HepG2 (cell line): Measurements from ENCODE around the gene ITK. TPM values are rescaled to one million over a fixed set of nuclear protein-coding genes. Genes with fewer than 3 reads are reported as not detected.

ENCODE experiments used
- ATAC-seq: fragments of 200-7000 bp; cut with Tn5 transposase; 3 replicates; pipeline ENCODE4 v1.9.1; 2020; ENCODE audit warnings: mild to moderate bottlenecking, moderate library complexity
- BruUV-seq: library from RNA; stranded (reverse); fragments of 400-500 nt; replicated peaks from 2 replicates; lab custom pipeline; 2021; lab: Mats Ljungman, UMichigan
- CTCF ChIA-PET: fragments of 300-600 bp; formaldehyde crosslinking; extraction: SDS; loops from one replicate; lab custom pipeline; 2021; ENCODE audit warnings: low total read pairs, inconsistent platforms, low intra/inter-chr PET ratio; lab: Yijun Ruan, JAX
- POLR2A ChIA-PET: fragments of 350-600 bp; sonication (Branson Sonifier 250); formaldehyde crosslinking; loops from one replicate; lab custom pipeline; 2020; ENCODE audit warnings: antibody characterized with exemption, inconsistent platforms; lab: Yijun Ruan, JAX
- DNase-seq: peaks from one replicate; pipeline ENCODE4 v3.0.0-alpha.2; 2015; ENCODE audit warnings: low spot score
- FAIRE-seq: peaks from 3 replicates; lab custom pipeline; 2011; peaks lifted over from hg19 to GRCh38; lab: Jason Lieb, UNC
- H2AFZ ChIP-seq: one replicate; pipeline ENCODE4 v1.6.1; 2011; ENCODE audit warnings: low read length, inconsistent platforms
- H3K27ac ChIP-seq: fragments of 300-600 bp; 3 replicates; pipeline ENCODE4 v1.8.0; 2011; ENCODE audit warnings: mixed run types, mild to moderate bottlenecking, mixed read lengths, low read length, inconsistent platforms; ENCODE audit not compliant: insufficient read depth; ENCODE audit errors: extremely low read length
- H3K27me3 ChIP-seq, 2 experiments: fragments of 200-600 bp in 1 of 2; 2 replicates in 1 of 2; 3 replicates in 1 of 2; pipeline versions ENCODE4 v1.6.0 to v1.8.0; 2011; ENCODE audit warnings: low read length in 2 of 2, mild to moderate bottlenecking in 2 of 2, moderate library complexity in 2 of 2, inconsistent platforms in 1 of 2; ENCODE audit not compliant: insufficient read depth in 2 of 2, control insufficient read depth in 1 of 2
- H3K36me3 ChIP-seq, 2 experiments: fragments of 200-600 bp in 1 of 2; replicated peaks in 1 of 2; 2 replicates in 1 of 2; 3 replicates in 1 of 2; pipeline versions ENCODE4 v1.5.1 to v1.8.0; 2011; ENCODE audit warnings: low read length in 2 of 2, inconsistent platforms in 1 of 2; ENCODE audit not compliant: insufficient read depth in 2 of 2, control insufficient read depth in 1 of 2
- H3K4me1 ChIP-seq: 2 replicates; pipeline ENCODE4 v1.5.1; 2012; ENCODE audit warnings: low read length, inconsistent platforms; ENCODE audit not compliant: insufficient read depth
- H3K4me2 ChIP-seq: 2 replicates; pipeline ENCODE4 v1.6.0; 2011; ENCODE audit warnings: low read depth, low read length, inconsistent platforms
- H3K4me3 ChIP-seq, 3 experiments: fragments of 200-600 bp in 1 of 3; sonication (generic), shearing (Covaris generic) in 1 of 3; replicated peaks in 1 of 3; 2 replicates each; pipeline ENCODE4 v1.5.1; 2011 to 2016; ENCODE audit warnings: low read length in 3 of 3, inconsistent platforms in 2 of 3, low read depth in 2 of 3, mild to moderate bottlenecking in 2 of 3, control low read depth in 1 of 3, mixed read lengths in 1 of 3; ENCODE audit not compliant: insufficient read depth in 1 of 3
- H3K79me2 ChIP-seq: one replicate; pipeline ENCODE4 v1.6.1; 2011; ENCODE audit warnings: low read length, inconsistent platforms; ENCODE audit not compliant: insufficient read depth
- H3K9ac ChIP-seq: 2 replicates; pipeline ENCODE4 v1.6.0; 2011; ENCODE audit warnings: mild to moderate bottlenecking, low read depth, low read length, inconsistent platforms; ENCODE audit not compliant: insufficient read depth
- H3K9me3 ChIP-seq: 2 replicates; pipeline ENCODE4 v1.5.1; 2012; ENCODE audit warnings: mild to moderate bottlenecking, low read length
- H4K20me1 ChIP-seq: 2 replicates; pipeline ENCODE4 v1.6.0; 2011; ENCODE audit warnings: inconsistent platforms, mild to moderate bottlenecking, low read length, moderate library complexity; ENCODE audit not compliant: insufficient read depth
- CREB1 ChIP-seq, 2 experiments: fragments of 450-650 bp in 1 of 2; IDR thresholded peaks; 2 replicates each; pipeline ENCODE4 v1.6.1; 2016 to 2017; ENCODE audit warnings: control low read depth in 1 of 2, mild to moderate bottlenecking in 1 of 2, missing compliant biosample characterization in 1 of 2, missing genetic modification characterization in 1 of 2
- FOSL2 ChIP-seq: sonication (generic); formaldehyde crosslinking; IDR thresholded peaks from 2 replicates; pipeline ENCODE4 v1.4.0; 2020; ENCODE audit warnings: missing genetic modification reagents
- MAFF ChIP-seq: IDR thresholded peaks from 2 replicates; pipeline ENCODE4 v1.6.1; 2011; ENCODE audit warnings: low read depth, low read length, improper control_type of control experiment
- MAFK ChIP-seq, 2 experiments: IDR thresholded peaks in 1 of 2; conservative IDR thresholded peaks in 1 of 2; 2 replicates each; pipeline ENCODE4 v1.6.1; 2011; ENCODE audit warnings: improper control_type of control experiment in 2 of 2, low read length in 2 of 2
- MEIS2 ChIP-seq: sonication (generic); formaldehyde crosslinking; IDR thresholded peaks from 2 replicates; pipeline ENCODE4 v1.9.0; 2021; ENCODE audit warnings: mild to moderate bottlenecking, missing genetic modification reagents
- RERE ChIP-seq: IDR thresholded peaks from 2 replicates; pipeline ENCODE4 v1.6.1; 2016; ENCODE audit warnings: low read depth, missing genetic modification reagents, missing compliant biosample characterization
- RFX5 ChIP-seq: IDR thresholded peaks from 2 replicates; pipeline ENCODE4 v1.6.1; 2011; ENCODE audit warnings: low read depth, low read length, improper control_type of control experiment
- ZFP1 ChIP-seq: IDR thresholded peaks from 2 replicates; pipeline ENCODE4 v1.6.1; 2016
- ZMAT3 ChIP-seq: sonication (generic); formaldehyde crosslinking; conservative IDR thresholded peaks from 2 replicates; pipeline ENCODE4 v1.7.0; 2021; ENCODE audit warnings: missing genetic modification reagents
- WGBS: methylation state at CpG from one replicate; pipeline ENCODE4 v1.1.6; 2017; ENCODE audit warnings: low lambda C conversion rate; 5-methylcytosine and 5-hydroxymethylcytosine counted together
- in situ Hi-C: cut with HindIII; loops from 2 replicates; pipeline ENCODE4 v1.10.0; 2017; ENCODE audit warnings: low pct_unique_long_range_greater_than_20kb; ENCODE audit not compliant: extremely low pct_ligation_motif_present
- intact Hi-C: fragments of 100-400 bp; cut with micrococcal nuclease; formaldehyde crosslinking; loops from one replicate; pipeline ENCODE4 v1.10.0; 2022; ENCODE audit not compliant: unreplicated experiment
- polyA plus RNA-seq, 8 experiments: library from polyadenylated mRNA; depleted of rRNA in 3 of 8; stranded (reverse) in 7 of 8; unstranded in 1 of 8; fragments of >200 nt; fragmentation: Illumina TruSeq in 4 of 8; extraction: Trizol in 4 of 8; gene quantifications; 2 replicates each; pipeline versions ENCODE4 v1.2.1 to v1.2.3, GENCODE V29; 2011 to 2016; ENCODE audit warnings: low read depth in 4 of 8, missing spikeins in 1 of 8, mixed read lengths in 1 of 8; ENCODE audit not compliant: insufficient read depth in 1 of 8
- total RNA-seq, 5 experiments: library from RNA; depleted of rRNA; stranded (reverse); fragments of >200 nt; fragmentation: Illumina TruSeq; extraction: Trizol; gene quantifications; 2 replicates each; pipeline ENCODE4 v1.2.3, GENCODE V29; 2016; ENCODE audit warnings: low read depth in 1 of 5

The ITK gene
- total and polyA plus RNA-seq, 2 of the 13 experiments (the other 11 are each of a cell fraction or from before 2014, with no cell fraction given): 0.01 TPM; not detected in 1

DNA sequence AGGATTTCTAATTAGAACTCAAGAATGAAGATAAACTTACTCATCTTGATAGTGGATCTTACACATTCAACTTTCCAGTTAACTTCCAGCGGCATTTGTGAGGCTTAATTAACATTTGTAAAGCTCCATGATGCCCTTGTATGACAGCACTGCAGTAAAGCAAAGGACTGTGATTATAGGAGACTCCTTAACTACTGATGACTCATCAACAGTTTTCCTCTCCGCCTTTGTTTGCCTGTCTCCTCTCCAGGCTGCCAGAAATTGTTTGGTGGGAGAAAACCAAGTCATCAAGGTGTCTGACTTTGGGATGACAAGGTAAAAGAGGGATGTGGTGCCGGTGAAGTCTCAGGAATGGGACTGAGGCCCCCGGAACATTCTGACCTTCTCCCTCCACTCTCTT, 64.8 kb downstream of the ITK start:
- Histone ChIP-seq H3K9me3 (no peaks in the 10 kb centered on the region), H2AFZ (no peak overlapping the region), H4K20me1 (no peaks in the 10 kb centered on the region), H3K4me1 (no peaks in the 10 kb centered on the region), H3K36me3 (no peaks in the 10 kb centered on the region), H3K27ac (no peak overlapping the region), H3K79me2 (no peaks in the 10 kb centered on the region), H3K27me3 (no peaks in the 10 kb centered on the region), H3K4me3 (no peak overlapping the region), H3K9ac (no peak overlapping the region), H3K4me2 (no peak overlapping the region)
- no peak for DNase-seq
- no peak for FAIRE-seq
- WGBS: 47% methylated on average over 4 of the region's 4 CpGs
- in situ Hi-C loops (no loop called here), intact Hi-C loops (no loop called here)
- POLR2A ChIA-PET: no interaction called here
- CTCF ChIA-PET: no interaction called here
- BruUV-seq: no TSS peak
- 0 out of 2 replicates have a peak, but pooled peaks have one; percentile 9 for TF ChIP-seq FOSL2 (CRISPR knock-in tag)
- TF ChIP-seq ZMAT3 (CRISPR knock-in tag): no peak
- TF ChIP-seq MAFK (conservative IDR thresholded peaks at IDR 0.05 in 1 of 2, IDR thresholded peaks at IDR 0.05 in 1 of 2; ENCODE audit: low read length in 2 of 2): 0 out of 4 replicates have a peak, but pooled peaks have one; percentile 4 to 14
- TF ChIP-seq ZFP1 (CRISPR knock-in tag): no peak
- TF ChIP-seq CREB1 (IDR thresholded peaks at IDR 0.05): 0 out of 2 replicates have a peak, but pooled peaks have one; percentile 8
- no peak for TF ChIP-seq CREB1 (CRISPR knock-in tag; IDR thresholded peaks at IDR 0.05)
- 0 out of 2 replicates have a peak, but pooled peaks have one; percentile 5 for TF ChIP-seq MAFF
- peak; percentile 74; the same call in 1 of the 2 replicates for TF ChIP-seq RFX5
- TF ChIP-seq MEIS2 (CRISPR knock-in tag): no peak
- TF ChIP-seq RERE (CRISPR knock-in tag): no peak
- ATAC-seq: no peak
